HFFc6 (cell line): ENCODE measurements around the gene LRR1. TPM values are rescaled to one million over a fixed set of nuclear protein-coding genes. Genes with fewer than 3 reads are reported as not detected.
A peak's percentile ranks its signal among the peaks of the same experiment; 100 is the strongest.
"Not testable (repeated sequence)": the region's sequence is repeated elsewhere in the genome, so short reads cannot be mapped to it uniquely, and the experiment has no call there.

ENCODE experiments used
- DNase-seq: peaks from one replicate; pipeline ENCODE4 v3.0.0-alpha.2; 2018
- H3K27ac Mint-ChIP-seq: 2 replicates; pipeline ENCODE4 v1.8.0; 2020; ENCODE audit warnings: mild to moderate bottlenecking, mixed read lengths
- H3K27me3 Mint-ChIP-seq: 2 replicates; pipeline ENCODE4 v1.8.0; 2021; ENCODE audit warnings: mild to moderate bottlenecking, moderate library complexity, mixed read lengths; ENCODE audit not compliant: insufficient read depth
- H3K36me3 Mint-ChIP-seq: 2 replicates; pipeline ENCODE4 v1.8.0; 2021; ENCODE audit warnings: low read depth, mixed read lengths
- H3K4me1 Mint-ChIP-seq: 2 replicates; pipeline ENCODE4 v1.8.0; 2020; ENCODE audit warnings: low read depth, mixed read lengths
- H3K4me3 Mint-ChIP-seq: 2 replicates; pipeline ENCODE4 v1.8.0; 2020; ENCODE audit warnings: mild to moderate bottlenecking, moderate library complexity, mixed read lengths
- H3K9me3 Mint-ChIP-seq: 2 replicates; pipeline ENCODE4 v1.8.0; 2020; ENCODE audit warnings: mild to moderate bottlenecking, mixed read lengths
- total RNA-seq, 6 experiments: library from RNA; stranded (reverse); fragmentation: NEBNext Ultra II Directional; extraction: Animal tissue kit (Norgen Biotek cat#: 25700); gene quantifications; 2 replicates in 1 of 6; 3 replicates in 5 of 6; pipeline ENCODE4 v1.2.3, GENCODE V29; 2021
- TF ChIP-seq, protein P1 (sequence below): fragments of 200-600 bp; sonication (generic); IDR thresholded peaks from 2 replicates; pipeline ENCODE4 v1.5.0; 2021; ENCODE audit warnings: antibody characterized with exemption, mild to moderate bottlenecking

LRR1 gene
- total RNA-seq, 6 experiments from 2014 or later: 15.2 to 26.5 (median 25.5) TPM

DNA sequence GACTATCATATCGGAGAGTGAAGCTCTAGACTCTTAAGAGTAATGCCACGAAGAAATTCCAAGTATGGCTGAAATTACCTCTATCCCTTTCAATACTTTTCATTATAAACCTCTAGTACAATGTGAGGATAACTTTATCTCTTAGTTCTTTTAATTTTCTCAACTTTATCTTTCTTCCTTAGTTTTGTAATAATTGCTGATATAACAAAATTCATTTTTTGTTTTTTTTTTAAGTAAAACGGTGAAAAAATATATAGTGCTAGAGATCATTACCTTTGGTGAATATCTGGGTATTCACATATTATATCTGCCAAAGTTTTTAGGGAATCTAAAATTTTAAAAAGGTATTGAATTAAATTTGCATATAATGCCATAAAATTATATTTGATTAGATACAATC lies 55.8 kb downstream of the LRR1 start:
- Mint-ChIP-seq H3K4me1 (peaks cover 9% of the 10 kb centered on the region; the same call in 1 of the 2 replicates), H3K4me3 (no peak overlapping the region), H3K27ac (no peak overlapping the region), H3K9me3 (no peaks in the 10 kb centered on the region), H3K36me3 (no peaks in the 10 kb centered on the region), H3K27me3 (no peaks in the 10 kb centered on the region)
- no peak for DNase-seq
- TF ChIP-seq, protein P1, sequence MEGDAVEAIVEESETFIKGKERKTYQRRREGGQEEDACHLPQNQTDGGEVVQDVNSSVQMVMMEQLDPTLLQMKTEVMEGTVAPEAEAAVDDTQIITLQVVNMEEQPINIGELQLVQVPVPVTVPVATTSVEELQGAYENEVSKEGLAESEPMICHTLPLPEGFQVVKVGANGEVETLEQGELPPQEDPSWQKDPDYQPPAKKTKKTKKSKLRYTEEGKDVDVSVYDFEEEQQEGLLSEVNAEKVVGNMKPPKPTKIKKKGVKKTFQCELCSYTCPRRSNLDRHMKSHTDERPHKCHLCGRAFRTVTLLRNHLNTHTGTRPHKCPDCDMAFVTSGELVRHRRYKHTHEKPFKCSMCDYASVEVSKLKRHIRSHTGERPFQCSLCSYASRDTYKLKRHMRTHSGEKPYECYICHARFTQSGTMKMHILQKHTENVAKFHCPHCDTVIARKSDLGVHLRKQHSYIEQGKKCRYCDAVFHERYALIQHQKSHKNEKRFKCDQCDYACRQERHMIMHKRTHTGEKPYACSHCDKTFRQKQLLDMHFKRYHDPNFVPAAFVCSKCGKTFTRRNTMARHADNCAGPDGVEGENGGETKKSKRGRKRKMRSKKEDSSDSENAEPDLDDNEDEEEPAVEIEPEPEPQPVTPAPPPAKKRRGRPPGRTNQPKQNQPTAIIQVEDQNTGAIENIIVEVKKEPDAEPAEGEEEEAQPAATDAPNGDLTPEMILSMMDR: no peak

DNA sequence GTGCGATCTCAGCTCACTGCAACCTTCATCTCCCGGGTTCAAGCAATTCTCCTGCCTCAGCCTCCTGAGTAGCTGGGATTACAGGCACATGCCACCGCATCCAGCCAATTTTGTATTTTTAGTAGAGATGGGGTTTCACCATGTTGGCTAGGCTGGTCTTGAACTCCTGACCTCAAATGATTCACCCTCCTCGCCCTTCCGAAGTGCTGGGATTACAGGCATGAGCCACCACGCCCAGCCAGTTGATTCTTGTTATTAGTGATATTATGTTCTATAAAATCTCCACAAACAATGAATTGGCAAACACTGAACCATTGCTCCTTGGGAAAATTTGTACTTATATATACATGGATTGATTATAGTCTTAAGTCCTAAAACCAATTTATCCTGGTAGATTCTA lies 58.8 kb downstream of the LRR1 start:
- H3K4me1 Mint-ChIP-seq, H3K4me3 Mint-ChIP-seq, H3K36me3 Mint-ChIP-seq, H3K27me3 Mint-ChIP-seq, H3K9me3 Mint-ChIP-seq, H3K27ac Mint-ChIP-seq, DNase-seq: not testable (repeated sequence)

DNA sequence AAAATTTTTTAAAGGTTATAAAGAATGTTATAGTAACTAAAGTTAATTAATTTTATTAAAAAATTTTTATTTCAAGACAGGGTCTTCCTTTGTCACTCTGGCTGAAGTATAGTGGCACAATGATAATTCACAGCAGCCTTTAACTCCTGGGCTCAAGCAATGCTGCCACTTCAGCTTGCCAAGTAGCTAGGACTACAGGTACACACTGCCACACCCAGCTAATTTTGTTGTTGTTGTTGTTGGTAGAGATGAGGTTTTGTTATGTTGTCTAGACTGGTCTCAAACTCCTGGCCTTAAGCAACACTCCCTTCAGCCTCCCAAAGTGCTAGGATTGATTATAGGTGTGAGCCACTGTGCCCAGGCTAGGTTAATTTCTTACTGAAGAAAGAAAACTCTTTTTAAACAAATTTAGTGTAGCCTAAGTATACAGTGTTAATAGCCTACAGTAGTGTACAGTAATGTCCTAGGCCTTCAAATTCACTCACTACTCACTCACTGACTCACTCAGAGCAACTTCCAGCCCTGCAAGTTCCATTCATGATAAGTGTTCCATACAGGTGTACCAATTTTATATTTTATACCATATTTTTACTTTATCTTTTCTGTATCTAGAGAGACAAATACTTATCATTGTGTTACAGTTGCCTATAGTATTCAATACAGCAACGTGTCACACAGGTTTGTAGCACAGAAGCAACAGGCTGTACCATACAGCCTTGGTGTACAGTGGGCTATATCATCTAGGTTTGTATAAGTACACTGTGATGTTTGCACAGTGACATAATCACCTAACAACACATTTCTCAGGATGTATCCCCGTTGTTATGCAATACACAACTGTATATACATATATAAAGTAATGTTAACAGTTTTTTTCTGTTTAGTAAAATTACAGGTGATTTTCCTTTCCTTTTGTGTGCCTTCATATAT lies 61.1 kb downstream of the LRR1 start:
- Mint-ChIP-seq H3K27ac (0 out of 2 replicates have a peak overlapping the region, but pooled peaks have one; percentile 21), H3K4me1 (peaks cover 9% of the 10 kb centered on the region; the same call in 1 of the 2 replicates), H3K36me3 (no peaks in the 10 kb centered on the region; the same call in 1 of the 2 replicates), H3K27me3 (no peaks in the 10 kb centered on the region), H3K9me3 (no peaks in the 10 kb centered on the region), H3K4me3 (no peak overlapping the region)
- TF ChIP-seq, protein P1: no peak
- DNase-seq: no peak

Other genes starting within 250 kb of the LRR1 start
- gene RPS29, start 12.6 kb upstream of the LRR1 start, total RNA-seq: 1,000 to 10,000 TPM in 4 of 6 experiments, 100 to 1,000 TPM in 2; 743 to 1,241 (median 1,080) TPM
- 100 to 1,000 TPM; 170 to 254 (median 211) TPM for gene RPL36AL, start 21.7 kb downstream of the LRR1 start, total RNA-seq
- gene MGAT2, start 21.9 kb downstream of the LRR1 start, total RNA-seq: 10 to 100 TPM; 61.8 to 73.8 (median 64.4) TPM
- gene DNAAF2, start 36.3 kb downstream of the LRR1 start, total RNA-seq: 1 to 10 TPM; 5.8 to 8.7 (median 6.2) TPM
- 10 to 100 TPM in 2 of 6 experiments, 1 to 10 TPM in 4; 4.5 to 11.6 (median 8.7) TPM for gene POLE2, start 89.3 kb downstream of the LRR1 start, total RNA-seq
- gene KLHDC1, start 94.2 kb downstream of the LRR1 start, total RNA-seq: 1 to 10 TPM in 5 of 6 experiments, under 1 TPM in 1; 0.97 to 1.6 (median 1.2) TPM
- 10 to 100 TPM; 29.8 to 35.5 (median 33.8) TPM for gene KLHDC2, start 169.2 kb downstream of the LRR1 start, total RNA-seq